GM21825 (cell line): ENCODE data around the gene GRHL3.

Experiments used
- ATAC-seq: cut with Tn5 transposase; IDR thresholded peaks from one replicate; pipeline ENCODE4 v1.9.1; 2021; ENCODE audit warnings: mild to moderate bottlenecking, moderate library complexity; ENCODE audit not compliant: unreplicated experiment

GRHL3 gene

DNA sequence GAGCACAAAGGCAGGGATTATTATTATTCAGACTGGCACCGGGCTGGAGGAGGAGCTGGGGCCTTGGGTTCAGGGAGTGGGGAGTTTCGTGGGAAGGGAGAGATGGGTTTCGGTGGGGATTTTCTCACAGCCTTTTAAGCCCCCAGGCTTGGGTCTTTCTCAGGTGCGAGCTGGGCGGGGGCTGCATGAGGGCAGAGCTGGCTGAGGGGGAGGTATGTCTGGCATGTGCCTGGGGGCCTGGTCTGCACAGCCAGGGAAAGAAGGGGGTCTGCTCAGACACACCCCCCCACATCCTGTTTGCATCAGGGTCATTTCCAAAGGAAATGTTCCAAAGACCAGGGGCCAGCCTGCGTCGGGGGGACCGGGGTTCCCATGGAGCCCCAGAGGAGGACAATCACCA is 21.6 kb downstream of the GRHL3 start:
- no peak for ATAC-seq

DNA sequence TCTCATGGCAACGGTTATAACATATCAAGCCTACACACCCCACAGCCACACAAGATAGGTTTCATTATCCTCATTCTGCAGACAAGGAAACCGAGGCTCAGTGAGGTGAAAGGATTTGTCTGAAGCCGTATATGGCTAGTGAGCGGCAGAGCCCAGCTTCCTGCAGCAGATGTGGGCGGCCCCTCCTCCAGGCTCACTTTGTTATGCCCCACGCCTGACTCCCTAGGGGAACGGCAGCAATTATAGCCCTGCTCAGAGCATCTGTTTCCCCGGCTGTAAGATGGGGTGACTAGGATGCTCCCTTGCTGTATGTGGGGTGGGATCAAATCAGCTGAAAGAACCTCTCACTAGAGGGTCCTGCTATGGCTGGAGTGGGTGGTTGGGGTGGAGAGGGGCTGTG is 22.1 kb downstream of the GRHL3 start:
- ATAC-seq, result no peak

- no peak for ATAC-seq
Measured at GRCh38 chr1:24343412-24344089, 24.4 kb downstream of the GRHL3 start.

DNA sequence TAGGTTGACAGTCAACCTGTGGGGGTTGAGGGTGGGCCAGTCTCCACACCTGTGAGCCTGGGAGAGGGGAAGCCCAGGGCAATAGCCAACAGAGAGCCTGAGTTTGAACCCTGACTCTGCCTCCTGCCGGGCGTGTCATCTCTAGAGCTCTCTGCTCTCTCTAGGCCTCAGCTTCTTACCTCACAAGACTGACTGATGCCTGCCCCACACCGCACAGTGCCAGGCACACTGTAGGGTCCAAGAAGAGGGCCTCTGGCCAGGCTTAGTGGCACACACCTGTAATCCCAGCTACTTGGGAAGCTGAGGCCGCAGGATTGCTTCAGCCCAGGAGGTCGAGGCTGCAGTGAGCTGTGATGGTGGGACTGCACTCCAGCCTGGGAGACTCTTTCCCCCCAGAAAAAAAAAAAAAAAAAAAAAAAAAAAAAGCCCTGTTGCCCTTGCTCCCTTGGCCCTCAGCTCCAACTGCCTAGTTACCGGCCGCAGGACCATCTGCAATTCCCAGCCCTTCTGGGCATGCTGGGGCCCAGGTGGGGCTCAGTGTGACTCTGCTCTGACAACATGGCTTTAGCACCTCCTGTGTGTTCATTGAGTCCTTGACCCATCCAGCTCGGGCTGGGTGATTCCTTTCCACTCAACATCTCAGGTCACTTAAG is 25.1 kb downstream of the GRHL3 start:
- no peak for ATAC-seq

DNA sequence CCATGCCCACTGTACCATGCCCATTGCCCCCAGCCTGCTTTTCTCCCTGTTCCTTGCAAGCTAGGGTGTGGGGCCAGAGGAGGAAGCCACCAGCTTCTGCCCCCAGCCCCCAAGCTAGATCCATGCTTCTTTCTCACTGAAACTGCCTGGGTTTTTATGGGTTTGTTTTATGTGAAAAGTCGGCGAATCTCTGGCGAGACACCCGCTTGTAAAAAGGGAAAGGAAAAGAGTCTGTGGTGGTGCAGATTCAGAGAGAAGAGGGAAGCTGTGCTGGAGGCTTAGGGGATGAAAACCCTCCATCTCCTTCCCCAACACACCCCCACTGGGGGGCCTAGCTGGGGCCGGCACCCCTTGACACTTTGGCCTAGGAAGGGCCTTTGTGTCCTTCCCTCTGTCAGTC is 26.2 kb downstream of the GRHL3 start:
- no peak for ATAC-seq

- ATAC-seq, result no peak
Measured at GRCh38 chr1:24347159-24347934, 28.2 kb downstream of the GRHL3 start.

DNA sequence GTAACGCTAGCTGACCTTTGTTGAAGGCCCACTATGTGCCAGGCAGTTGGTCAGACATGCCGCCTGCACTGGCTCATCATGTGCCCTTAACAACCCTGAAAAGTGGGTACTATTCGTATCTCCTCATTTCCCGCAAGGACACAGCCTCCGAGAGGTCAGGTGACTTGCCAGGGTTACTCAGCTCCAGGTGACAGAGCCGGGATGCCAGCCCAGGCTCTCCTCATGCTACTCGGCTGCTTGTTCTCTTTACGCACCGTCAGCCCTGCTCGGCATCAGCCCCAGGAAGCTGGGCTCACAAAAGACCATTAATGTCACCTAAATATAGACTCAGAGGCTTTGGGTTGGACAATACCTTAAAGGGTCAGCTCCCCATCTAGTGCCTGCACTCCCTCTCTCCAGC is 29.0 kb downstream of the GRHL3 start:
- ATAC-seq, result no peak

DNA sequence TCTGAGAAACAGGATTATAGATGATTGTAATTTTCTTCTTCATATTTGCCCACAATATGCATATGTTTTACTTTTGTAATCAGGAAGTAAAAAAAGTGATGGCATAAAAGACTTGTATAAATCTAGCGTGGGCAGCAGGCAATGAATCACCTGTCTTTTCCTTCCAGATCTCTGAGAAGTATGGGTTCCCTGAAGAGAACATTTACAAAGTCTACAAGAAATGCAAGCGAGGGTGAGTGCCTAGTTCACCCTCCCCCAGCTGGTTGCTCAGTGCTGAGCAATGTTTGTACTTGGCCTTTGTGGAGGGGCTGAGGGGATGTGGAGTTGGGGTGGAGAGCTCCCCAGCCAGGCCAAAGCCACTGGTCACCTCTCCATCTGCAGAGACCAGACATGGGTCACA is 30.7 kb downstream of the GRHL3 start:
- no peak for ATAC-seq

GRCh38 chr1:24351247-24351646 is 32.1 kb downstream of the GRHL3 start:
- ATAC-seq, result no peak

DNA sequence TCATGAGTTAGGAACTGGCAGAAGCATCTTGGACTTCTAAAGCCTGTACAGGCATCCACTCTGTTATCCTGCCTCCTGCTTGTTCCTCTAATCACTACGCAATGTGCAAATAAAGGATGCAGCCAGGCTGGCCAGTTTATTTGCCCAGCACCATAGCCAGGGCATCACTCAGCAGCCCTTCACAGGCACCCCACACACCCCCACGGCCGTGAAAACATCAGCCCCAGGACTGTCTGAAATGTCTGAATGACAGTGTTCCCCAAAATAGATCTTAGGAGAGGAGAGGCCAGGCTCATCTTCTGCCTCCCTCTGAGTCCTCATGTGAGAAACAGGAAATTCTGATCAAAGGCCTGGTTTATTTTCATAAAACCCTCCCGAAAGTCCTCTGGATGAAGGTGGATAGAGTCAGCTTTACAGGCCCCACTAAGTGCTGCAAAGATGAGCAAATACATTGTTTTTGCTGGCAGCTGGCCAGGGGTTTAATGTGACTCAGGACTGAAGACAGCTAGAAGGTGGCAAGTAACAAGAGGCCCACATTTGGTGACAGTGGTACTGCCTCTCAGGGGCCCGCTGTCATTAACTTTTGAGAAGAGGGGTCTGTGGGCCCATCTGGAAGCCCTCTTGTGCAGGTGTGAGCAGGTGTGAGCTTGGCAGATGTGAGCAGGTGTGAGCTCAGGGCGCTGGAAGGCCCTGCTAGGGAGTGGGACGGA is 32.9 kb downstream of the GRHL3 start:
- ATAC-seq, result no peak

GRCh38 chr1:24353292-24353891 is 34.2 kb downstream of the GRHL3 start:
- ATAC-seq, result no peak

- ATAC-seq, result no peak
Measured at GRCh38 chr1:24355466-24355865, 36.3 kb downstream of the GRHL3 start.

DNA sequence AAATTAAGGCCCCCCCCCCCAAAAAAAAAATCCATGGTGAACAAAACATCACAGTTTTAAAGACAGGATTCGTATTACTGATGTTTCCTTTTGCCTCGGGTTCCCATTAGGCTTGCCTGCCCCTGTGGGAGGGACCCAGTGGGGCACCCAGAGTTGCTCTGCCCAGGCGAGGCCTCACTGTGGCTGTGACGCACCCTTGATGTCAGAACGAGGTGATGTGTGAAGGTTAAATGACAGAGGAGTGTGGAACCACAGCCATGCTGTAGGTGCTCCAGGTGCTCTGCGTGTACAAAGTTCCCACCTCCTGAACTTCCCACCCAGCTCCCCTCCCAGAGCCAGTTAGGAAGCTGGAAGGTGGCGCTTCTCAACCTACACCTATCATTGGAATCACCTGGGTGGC is 37.9 kb downstream of the GRHL3 start:
- ATAC-seq, result no peak

DNA sequence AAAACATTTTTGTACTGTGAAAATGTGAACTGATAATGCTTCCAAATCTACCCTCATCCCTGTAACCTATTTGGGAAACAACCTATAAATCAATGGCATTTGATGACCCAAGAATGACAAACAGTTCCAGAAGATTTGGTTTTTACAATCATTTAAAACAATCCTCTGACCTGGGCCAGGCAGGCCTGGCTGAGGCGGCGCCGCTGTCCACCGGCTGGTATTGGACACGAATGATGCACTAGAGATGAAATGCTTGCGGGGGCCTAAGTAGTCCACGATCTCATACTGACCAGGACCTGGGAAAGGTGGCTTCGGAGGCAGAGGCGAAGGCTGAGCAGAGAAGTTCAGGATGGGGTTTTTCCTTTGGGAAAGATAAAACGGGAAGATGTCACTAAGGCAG is 41.5 kb downstream of the GRHL3 start:
- ATAC-seq, result no peak

GRCh38 chr1:24361811-24362210 is 42.7 kb downstream of the GRHL3 start:
- ATAC-seq, result no peak

DNA sequence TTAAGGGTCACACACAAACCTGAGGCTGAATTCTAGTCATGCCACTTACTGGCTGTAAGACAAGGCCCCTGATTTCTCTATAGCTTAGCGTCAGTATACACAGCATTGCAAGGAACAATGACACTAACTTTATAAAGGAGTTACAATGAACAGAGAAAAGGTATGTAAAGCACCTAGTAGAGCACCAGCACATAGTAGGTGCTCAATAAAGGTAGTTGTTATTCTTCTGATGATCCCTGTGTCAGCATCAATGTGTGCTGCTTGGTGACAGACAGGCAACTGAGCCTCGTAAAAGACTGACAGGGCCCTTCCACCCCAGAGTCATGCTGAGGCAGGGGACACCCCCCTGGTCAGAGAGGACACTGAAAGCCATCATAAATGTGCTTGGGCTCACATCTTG is 43.2 kb downstream of the GRHL3 start:
- ATAC-seq, result no peak

- no peak for ATAC-seq
Measured at GRCh38 chr1:24362982-24363614, 43.9 kb downstream of the GRHL3 start.

GRCh38 chr1:24363994-24364393 is 44.8 kb downstream of the GRHL3 start:
- ATAC-seq, result no peak

GRCh38 chr1:24364605-24364974 is 45.4 kb downstream of the GRHL3 start:
- ATAC-seq, result no peak

GRCh38 chr1:24364975-24365678 is 46.0 kb downstream of the GRHL3 start:
- ATAC-seq, result no peak
